Gastrocnemius medialis (tissue), 4 donors: Measurements from ENCODE around the gene LRWD1.

Experiments
- CTCF ChIP-seq, 5 experiments: fragments of 450-650 bp in 3 of 5; fragments of 200-600 bp in 2 of 5; sonication (generic) in 2 of 5; IDR thresholded peaks in 4 of 5; conservative IDR thresholded peaks in 1 of 5; 1 replicate in 4 of 5; 2 replicates in 1 of 5; pipeline ENCODE4 v1.5.1; 2016 to 2019; ENCODE audit warnings: antibody characterized with exemption in 5 of 5, mild to moderate bottlenecking in 3 of 5, moderate library complexity in 3 of 5
- POLR2A ChIP-seq, 2 donors: fragments of 450-650 bp; IDR thresholded peaks; one replicate each; pipeline ENCODE4 v1.6.1; 2017; ENCODE audit warnings: antibody characterized with exemption in 2 of 2, mild to moderate bottlenecking in 2 of 2, moderate library complexity in 2 of 2

GRCh38 chr7:102469351-102469971 is 4.7 kb downstream of the LRWD1 start:
- TF ChIP-seq CTCF (IDR thresholded peaks at IDR 0.05 in 4 of 5, conservative IDR thresholded peaks at IDR 0.05 in 1 of 5) = no peak
- no peak for TF ChIP-seq POLR2A (IDR thresholded peaks at IDR 0.05)
